HG03139 (cell line): ENCODE measurements around the gene KISS1R.
"Not testable (repeated sequence)": the region's sequence is repeated elsewhere in the genome, so short reads cannot be mapped to it uniquely, and the experiment has no call there.

Source experiments
- ATAC-seq: cut with Tn5 transposase; IDR thresholded peaks from one replicate; pipeline ENCODE4 v1.9.1; 2021; ENCODE audit not compliant: unreplicated experiment

The KISS1R gene

DNA sequence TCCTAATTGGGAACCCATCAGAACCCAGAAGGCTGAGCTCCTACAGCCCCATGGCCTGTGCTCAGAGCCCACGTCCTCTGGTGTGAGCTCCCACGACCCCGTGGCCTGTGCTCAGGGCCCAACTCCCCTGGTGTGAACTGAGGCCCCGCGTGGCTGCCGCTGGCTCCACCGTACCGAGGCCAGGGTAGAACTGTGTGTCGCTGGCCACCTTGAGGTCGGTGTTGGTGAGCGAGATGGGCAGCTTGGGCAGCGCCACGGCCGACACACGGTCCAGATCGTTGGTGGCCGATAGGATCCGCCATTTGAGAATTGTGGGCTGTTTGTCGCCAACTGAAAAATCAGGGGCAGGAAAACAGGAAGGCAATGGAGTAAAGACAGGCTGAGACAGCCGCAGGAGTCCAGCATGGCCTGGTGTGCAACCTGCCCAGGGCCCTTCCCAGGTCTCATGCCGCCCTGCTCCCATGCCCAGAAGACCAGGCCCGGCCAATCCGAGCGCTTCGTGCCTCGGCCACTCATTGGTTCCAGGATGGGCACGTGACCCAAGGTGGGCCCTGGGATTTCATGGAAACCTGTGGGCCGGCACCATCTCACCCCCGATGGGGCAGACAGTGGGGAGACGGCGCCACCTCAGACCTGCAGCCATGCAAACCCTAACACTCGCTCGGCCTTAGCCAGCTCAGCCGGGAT lies 35.6 kb upstream of the KISS1R start:
- no peak for ATAC-seq

- ATAC-seq: no peak
Measured at GRCh38 chr19:882871-883497, 34.1 kb upstream of the KISS1R start.

DNA sequence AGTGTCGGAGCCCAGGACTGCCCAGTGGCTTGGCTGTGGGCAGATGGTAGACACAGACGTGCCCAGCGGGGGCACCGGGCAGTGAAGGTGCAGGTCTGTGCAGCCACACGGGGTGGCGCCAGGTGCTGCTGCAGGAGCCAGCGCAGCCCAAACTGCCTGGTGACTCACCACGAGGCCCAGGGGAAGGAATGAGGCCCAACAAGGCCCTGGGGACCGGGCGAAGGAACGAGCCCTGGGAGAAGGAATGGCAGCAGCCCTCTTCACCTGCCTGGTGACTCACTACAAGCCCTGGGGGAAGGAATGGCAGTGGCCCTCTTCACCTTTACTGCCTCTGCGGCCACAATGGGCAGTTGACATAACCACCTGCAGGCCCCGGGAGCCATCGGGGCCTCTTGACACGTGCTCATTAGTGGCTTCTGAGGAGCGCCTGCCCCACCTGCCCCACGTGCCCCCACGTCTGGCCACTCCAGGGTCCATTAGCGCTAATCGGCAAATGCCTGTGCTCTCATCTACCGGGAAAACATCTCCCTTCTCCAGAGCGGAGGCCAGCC lies 33.4 kb upstream of the KISS1R start:
- no peak for ATAC-seq

DNA sequence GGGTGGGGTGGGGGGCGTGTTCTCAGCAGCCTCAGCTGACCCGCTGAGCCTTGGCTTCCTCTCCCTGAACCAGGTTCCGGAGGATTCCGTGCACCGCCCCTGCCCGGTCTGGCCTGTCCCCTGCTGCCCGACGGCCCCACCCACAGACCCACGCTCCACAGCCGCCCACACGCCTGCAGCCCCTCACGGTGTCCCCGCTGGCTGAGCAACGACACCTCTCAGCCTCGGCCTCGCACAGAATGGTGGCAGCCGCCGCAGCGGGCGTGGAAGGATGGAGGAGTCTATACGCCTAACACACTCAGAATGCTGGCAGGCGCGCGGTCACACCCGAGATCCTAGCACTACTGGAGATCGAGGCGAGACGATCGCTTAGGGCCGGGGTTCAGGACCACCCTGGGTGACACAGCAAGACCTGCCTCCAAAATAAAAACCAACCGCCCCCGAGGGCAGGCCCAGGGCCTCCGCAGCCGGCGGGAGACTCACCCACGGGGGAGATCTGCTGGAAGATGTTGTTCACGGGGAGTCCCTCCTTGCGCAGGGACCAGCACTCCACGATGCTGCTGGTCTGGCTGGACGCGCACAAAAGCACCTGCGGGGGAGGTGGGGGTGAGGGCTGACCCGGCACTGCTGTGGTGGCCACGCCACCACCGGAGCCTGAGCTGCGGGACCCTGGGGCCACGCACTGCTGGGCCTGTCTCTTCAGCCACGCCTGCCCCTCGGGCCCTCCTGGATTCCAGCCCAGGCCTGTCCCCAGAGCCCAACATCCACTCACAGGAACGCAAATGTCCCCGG lies 32.5 kb upstream of the KISS1R start:
- ATAC-seq: no peak

DNA sequence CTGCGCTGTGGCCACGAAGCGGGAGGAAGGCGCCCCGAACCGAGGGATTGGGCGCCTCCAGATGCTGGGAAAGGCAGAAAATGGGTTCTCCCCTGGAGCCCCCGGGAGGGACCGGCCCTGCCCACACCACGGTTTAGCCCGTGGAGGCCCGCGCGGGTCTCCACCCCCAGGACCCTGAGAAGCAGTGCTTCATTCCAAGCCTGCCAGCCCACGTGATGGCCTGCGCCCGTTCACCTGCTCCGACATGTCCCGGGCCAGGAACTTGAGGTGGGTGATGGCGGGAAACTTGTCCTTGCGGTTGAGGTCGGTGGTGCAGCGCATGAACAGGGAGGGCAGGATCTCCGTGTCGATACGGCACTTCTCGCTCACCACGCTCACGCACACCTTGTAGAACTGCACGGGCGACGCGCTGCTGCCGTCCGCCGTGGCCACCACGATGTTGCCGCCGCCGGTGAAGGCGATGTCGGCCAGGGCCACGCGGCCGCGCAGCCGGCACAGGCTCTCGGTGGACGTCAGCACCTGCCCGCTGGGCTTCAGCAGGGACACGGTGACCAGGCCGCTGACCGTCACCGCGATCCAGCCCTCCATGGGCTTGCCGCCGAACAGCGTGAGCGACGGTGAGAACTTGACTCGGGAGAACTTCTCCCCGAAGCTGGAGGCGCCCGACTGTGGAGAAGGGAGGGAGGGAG lies 31.5 kb upstream of the KISS1R start:
- no peak for ATAC-seq

GRCh38 chr19:887072-887471 lies 30.1 kb upstream of the KISS1R start:
- ATAC-seq: no peak

GRCh38 chr19:887599-887998 lies 29.5 kb upstream of the KISS1R start:
- ATAC-seq: no peak

GRCh38 chr19:888581-889385 lies 28.4 kb upstream of the KISS1R start:
- ATAC-seq: no peak

DNA sequence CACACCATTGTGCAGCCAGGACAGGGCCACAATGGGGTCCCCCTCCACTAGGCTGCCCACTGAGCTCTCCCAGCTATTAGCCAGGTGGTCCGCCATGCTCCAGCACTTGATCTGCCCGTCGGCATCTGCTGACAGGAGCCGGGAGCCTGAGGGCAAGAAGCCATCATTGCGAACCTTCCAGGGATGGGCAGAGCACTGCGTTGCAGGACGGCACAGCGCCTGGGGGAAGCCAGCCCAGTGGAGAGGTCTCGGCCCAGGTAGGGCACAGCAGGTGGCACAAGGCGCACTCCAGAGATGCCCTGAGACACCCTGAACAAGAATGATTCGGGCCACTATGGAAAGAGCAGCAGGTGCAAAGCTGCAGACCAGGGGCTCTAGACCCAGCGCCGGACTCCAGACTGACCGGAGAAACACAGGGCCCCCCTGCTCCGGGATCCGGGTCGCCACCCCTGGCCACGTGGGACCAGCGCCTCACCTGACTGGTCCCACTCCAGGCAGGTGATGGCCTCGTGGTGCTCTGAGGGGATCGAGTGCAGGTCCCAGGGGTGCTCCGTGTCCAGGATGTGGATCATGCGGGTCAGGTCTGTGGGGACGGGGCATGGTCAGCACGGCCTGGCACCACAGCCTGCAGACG lies 27.4 kb upstream of the KISS1R start:
- no peak for ATAC-seq

GRCh38 chr19:890831-891230 lies 26.3 kb upstream of the KISS1R start:
- ATAC-seq: no peak

DNA sequence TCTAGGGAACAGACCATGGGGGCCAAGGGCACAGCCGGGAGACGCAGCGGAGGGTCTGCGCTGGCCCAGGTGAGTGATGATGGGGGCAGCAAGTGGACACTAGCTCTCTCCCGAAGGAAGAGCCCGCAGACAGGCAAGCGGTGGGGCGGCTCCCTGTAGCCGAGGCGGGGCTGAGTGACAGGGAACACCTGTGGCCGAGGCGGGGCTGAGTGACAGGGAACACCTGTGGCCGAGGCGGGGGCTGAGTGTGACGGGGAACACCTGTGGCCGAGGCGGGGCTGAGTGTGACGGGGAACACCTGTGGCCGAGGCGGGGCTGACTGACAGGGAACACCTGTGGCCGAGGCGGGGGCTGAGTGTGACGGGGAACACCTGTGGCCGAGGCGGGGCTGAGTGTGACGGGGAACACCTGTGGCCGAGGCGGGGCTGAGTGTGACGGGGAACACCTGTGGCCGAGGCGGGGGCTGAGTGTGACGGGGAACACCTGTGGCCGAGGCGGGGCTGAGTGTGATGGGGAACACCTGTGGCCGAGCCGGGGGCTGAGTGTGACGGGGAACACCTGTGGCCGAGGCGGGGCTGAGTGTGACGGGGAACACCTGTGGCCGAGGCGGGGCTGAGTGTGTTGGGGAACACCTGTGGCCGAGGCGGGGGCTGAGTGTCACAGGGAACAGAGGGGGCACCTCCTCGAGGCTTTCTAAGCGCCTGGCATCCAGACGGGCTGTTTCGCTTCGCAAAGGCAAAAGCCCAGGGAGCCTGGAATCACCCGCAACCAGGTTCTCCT lies 25.5 kb upstream of the KISS1R start:
- ATAC-seq: not testable (repeated sequence)

GRCh38 chr19:892243-892893 lies 24.8 kb upstream of the KISS1R start:
- no peak for ATAC-seq

GRCh38 chr19:892894-893689 lies 24.0 kb upstream of the KISS1R start, which contains the start of the genes MED16 and RNU6-9:
Gene MED16 (minus strand): TSS chr19:893187. CDS start chr19:891131, 2,056 bp downstream.
Gene RNU6-9 (plus strand): TSS chr19:893484.
- ATAC-seq: peak; percentile 79

GRCh38 chr19:896434-896833 lies 20.7 kb upstream of the KISS1R start:
- ATAC-seq: no peak

DNA sequence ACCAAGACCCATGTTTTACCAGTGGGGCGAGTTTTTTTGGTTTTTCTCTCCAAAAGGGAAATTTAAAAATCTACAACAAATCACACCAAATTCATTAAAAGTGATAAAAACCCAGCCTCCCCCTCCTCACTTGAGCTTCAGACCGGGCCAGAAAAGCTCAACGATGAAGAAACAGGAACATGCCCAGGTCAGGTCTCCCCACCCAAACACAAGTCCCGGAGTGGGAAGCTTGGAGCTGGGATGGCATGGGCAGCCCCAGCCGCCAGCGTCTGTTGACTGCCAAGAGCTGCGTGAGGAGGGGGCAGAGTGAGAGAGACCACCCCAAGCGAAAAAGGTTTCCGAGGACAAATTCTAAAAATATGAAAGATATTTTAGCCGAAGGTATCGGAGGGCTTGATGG lies 20.1 kb upstream of the KISS1R start:
- no peak for ATAC-seq

DNA sequence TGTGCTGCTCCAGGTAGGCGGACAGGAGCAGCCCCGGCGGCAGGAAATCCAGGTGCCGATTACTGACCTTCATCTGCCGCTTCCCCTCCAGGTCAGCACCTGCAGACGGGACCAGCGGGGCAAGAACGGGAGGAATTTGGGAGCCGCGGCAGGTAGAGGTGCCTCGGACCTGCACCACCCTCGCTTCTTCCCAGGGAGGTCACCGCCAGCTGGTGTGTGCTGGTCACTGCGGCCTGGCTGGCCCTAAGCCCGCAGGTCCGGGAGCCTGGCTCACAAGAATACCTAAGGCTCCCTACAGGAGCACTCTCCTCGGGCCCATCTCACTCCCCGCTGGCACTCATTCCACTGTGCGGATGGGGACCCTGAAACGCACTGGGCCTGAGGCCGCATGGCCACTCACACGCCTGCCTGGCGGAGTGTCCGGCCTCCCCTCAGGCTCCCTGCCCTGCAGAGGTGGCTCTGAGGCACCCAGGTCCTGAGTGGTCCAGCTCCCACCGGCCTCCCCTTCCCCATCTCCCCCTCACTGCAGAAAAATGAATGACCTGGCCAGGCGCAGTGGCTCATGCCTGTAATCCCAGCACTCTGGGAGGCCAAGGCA lies 19.6 kb upstream of the KISS1R start:
- ATAC-seq: no peak

- no peak for ATAC-seq
Measured at GRCh38 chr19:898663-899062, 18.5 kb upstream of the KISS1R start.
